Fibroblast of pulmonary artery (primary cell): ENCODE results near the gene PODXL.

Source experiments
- DNase-seq: peaks from one replicate; pipeline ENCODE4 v3.0.0-alpha.2; 2010; ENCODE audit warnings: low read depth
- H3K4me3 ChIP-seq: replicated peaks from 2 replicates; pipeline ENCODE4 v1.5.1; 2011; ENCODE audit warnings: low read depth, mild to moderate bottlenecking, control low read depth, low read length, moderate library complexity
- TF ChIP-seq, protein P1 (sequence below): IDR thresholded peaks from 2 replicates; pipeline ENCODE4 v1.5.1; 2011; ENCODE audit warnings: mild to moderate bottlenecking, control low read depth, low read length, inconsistent platforms; ENCODE audit errors: missing control alignments

PODXL gene

GRCh38 chr7:131548371-131548770 lies 8.1 kb downstream of the PODXL start:
- TF ChIP-seq, protein P1, sequence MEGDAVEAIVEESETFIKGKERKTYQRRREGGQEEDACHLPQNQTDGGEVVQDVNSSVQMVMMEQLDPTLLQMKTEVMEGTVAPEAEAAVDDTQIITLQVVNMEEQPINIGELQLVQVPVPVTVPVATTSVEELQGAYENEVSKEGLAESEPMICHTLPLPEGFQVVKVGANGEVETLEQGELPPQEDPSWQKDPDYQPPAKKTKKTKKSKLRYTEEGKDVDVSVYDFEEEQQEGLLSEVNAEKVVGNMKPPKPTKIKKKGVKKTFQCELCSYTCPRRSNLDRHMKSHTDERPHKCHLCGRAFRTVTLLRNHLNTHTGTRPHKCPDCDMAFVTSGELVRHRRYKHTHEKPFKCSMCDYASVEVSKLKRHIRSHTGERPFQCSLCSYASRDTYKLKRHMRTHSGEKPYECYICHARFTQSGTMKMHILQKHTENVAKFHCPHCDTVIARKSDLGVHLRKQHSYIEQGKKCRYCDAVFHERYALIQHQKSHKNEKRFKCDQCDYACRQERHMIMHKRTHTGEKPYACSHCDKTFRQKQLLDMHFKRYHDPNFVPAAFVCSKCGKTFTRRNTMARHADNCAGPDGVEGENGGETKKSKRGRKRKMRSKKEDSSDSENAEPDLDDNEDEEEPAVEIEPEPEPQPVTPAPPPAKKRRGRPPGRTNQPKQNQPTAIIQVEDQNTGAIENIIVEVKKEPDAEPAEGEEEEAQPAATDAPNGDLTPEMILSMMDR: no peak
- no peak for DNase-seq
- no peak overlapping the region for H3K4me3 ChIP-seq

DNA sequence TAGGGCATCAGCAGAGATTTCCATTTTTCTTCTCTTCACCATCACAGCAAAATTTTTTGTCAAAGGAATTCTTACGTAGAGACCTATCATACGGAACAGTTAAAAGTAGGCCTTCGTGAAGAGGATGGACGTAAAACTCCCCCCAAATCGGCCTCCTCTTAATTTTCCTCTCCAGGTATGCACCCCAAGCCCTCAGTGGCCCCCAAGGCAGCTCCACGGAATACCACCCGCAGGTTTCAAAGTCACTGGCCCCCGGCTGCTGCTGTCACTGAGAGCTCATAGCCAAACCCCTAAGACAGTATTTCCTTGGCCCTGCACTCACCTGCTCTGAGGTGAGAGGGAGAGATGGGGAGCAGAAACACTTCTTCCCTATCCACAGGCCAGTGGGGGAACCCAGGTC lies 8.8 kb downstream of the PODXL start:
- DNase-seq: no peak
- H3K4me3 ChIP-seq: no peak overlapping the region
- TF ChIP-seq, protein P1: no peak

DNA sequence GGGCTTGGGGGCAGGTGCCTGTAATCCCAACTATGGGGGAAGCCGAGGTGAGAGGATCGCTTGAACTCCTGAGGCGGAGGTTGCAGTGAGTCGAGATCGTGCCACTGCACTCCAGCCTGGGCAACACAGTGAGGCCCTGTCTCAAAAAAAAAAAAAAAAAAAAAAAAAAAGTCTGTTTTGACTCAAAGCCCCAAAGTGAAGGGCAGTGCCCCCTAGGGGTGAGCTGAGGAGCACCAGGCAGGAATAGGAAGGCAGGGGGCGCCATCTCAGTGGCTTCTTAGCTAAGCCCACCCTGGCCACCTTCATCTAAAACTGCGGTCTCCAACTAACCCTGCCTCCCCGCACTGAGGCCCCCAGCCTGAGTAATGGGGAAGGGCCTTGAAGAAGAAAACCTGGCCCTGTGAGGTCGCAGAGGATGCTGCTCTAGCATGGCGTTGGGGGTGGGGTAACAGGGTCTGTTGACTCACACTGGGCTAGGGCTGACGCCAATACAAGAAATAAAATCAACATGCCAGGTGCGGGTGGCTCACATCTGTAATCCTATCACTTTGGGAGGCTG lies 9.8 kb downstream of the PODXL start:
- no peak overlapping the region for H3K4me3 ChIP-seq
- TF ChIP-seq, protein P1: peak; percentile 67
- DNase-seq: peak; percentile 18

- DNase-seq: no peak
- no peak overlapping the region for H3K4me3 ChIP-seq
- TF ChIP-seq, protein P1: no peak
These were observed 10.3 kb downstream of the PODXL start for GRCh38 chr7:131546126-131546525.

GRCh38 chr7:131544449-131545301 lies 11.8 kb downstream of the PODXL start:
- peak; percentile 47 for DNase-seq
- TF ChIP-seq, protein P1: peak; percentile 32

GRCh38 chr7:131544021-131544420 lies 12.4 kb downstream of the PODXL start:
- TF ChIP-seq, protein P1: no peak
- no peak for DNase-seq
- H3K4me3 ChIP-seq: no peak overlapping the region

More at GRCh38 chr7:131544449-131545301, 11.8 kb downstream of the PODXL start:
- H3K4me3 ChIP-seq: no peak overlapping the region

DNA sequence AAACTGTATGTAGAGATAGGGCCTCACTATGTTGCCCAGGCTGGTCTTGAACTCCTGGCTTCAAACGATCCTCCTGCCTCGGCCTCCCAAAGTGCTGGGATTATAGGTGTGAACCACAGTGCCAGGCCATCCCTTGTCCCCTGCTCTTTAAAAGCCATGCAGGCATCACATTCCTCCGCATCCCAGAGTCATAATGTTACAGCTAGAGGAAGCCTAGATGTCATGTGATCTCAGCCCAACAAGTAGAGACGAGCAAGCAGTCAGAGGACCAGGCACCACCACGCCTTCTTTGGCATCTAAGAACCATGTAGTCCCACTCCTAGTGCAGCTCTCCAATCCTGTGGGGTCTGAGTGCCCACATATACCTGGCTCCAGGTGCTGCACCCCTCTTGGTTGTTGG lies 13.1 kb downstream of the PODXL start:
- no peak for DNase-seq
- TF ChIP-seq, protein P1: no peak
- H3K4me3 ChIP-seq: no peak overlapping the region
